CD14-positive monocyte (primary cell): ENCODE results near the gene IMPG2. TPM values are rescaled to one million over a fixed set of nuclear protein-coding genes. Genes with fewer than 3 reads are reported as not detected.
A peak's percentile ranks its signal among the peaks of the same experiment; 100 is the strongest.

Experiments used
- DNase-seq, 3 donors: peaks; one replicate each; pipeline ENCODE4 v3.0.0-alpha.2; 2011 to 2022
- H2AFZ ChIP-seq: 2 replicates; pipeline ENCODE4 v1.6.0; 2012; ENCODE audit warnings: mild to moderate bottlenecking, low read depth, low read length, inconsistent platforms; ENCODE audit not compliant: insufficient read depth, poor library complexity, severe bottlenecking
- H3K27ac ChIP-seq, 2 donors: 1 replicate in 1 of 2; 2 replicates in 1 of 2; pipeline ENCODE4 v1.5.1; 2012 to 2013; ENCODE audit warnings: low read length in 2 of 2, control low read depth in 1 of 2, inconsistent platforms in 1 of 2, low read depth in 1 of 2, mild to moderate bottlenecking in 1 of 2
- H3K27me3 ChIP-seq, 2 donors: one replicate each; pipeline versions ENCODE4 v1.6.0 to v1.6.1; 2011 to 2013; ENCODE audit warnings: low read length in 2 of 2; ENCODE audit not compliant: control insufficient read depth in 2 of 2, insufficient read depth in 2 of 2
- H3K36me3 ChIP-seq, 2 donors: replicated peaks in 1 of 2; 1 replicate in 1 of 2; 2 replicates in 1 of 2; pipeline versions ENCODE4 v1.5.1 to v1.6.1; 2012 to 2013; ENCODE audit warnings: low read length in 2 of 2, control low read depth in 1 of 2, inconsistent platforms in 1 of 2, mild to moderate bottlenecking in 1 of 2; ENCODE audit not compliant: insufficient read depth in 2 of 2, control insufficient read depth in 1 of 2
- H3K4me1 ChIP-seq, 2 donors: 1 replicate in 1 of 2; 2 replicates in 1 of 2; pipeline versions ENCODE4 v1.5.1 to v1.6.1; 2012 to 2013; ENCODE audit warnings: low read length in 2 of 2, control low read depth in 1 of 2, inconsistent platforms in 1 of 2, mild to moderate bottlenecking in 1 of 2, moderate library complexity in 1 of 2; ENCODE audit not compliant: insufficient read depth in 2 of 2, control insufficient read depth in 1 of 2
- H3K4me2 ChIP-seq: replicated peaks from 2 replicates; pipeline ENCODE3; 2012; ENCODE audit warnings: low read length, moderate library complexity, mild to moderate bottlenecking; ENCODE audit not compliant: poor library complexity, severe bottlenecking; ENCODE audit errors: extremely low read depth
- H3K4me3 ChIP-seq, 3 experiments: fragments of 200-600 bp in 1 of 3; sonication (generic) in 1 of 3; replicated peaks in 1 of 3; 1 replicate in 2 of 3; 2 replicates in 1 of 3; pipeline ENCODE4 v1.5.1; 2011 to 2013; ENCODE audit warnings: low read length in 3 of 3, mild to moderate bottlenecking in 3 of 3, control low read depth in 2 of 3, low read depth in 2 of 3, inconsistent platforms in 1 of 3, moderate library complexity in 1 of 3
- H3K79me2 ChIP-seq: 2 replicates; pipeline ENCODE4 v1.6.0; 2012; ENCODE audit warnings: mild to moderate bottlenecking, control low read depth, inconsistent platforms, low read length, moderate library complexity; ENCODE audit not compliant: insufficient read depth
- H3K9ac ChIP-seq: 2 replicates; pipeline ENCODE4 v1.6.0; 2017; ENCODE audit warnings: low read length, mild to moderate bottlenecking; ENCODE audit not compliant: insufficient read depth, poor library complexity, severe bottlenecking
- H3K9me3 ChIP-seq, 2 donors: replicated peaks in 1 of 2; 1 replicate in 1 of 2; 2 replicates in 1 of 2; pipeline versions ENCODE4 v1.5.1 to v1.6.1; 2012 to 2013; ENCODE audit warnings: low read length in 2 of 2, control low read depth in 1 of 2; ENCODE audit not compliant: control insufficient read depth in 1 of 2, insufficient read depth in 1 of 2
- H4K20me1 ChIP-seq: 2 replicates; pipeline ENCODE4 v1.6.0; 2012; ENCODE audit warnings: mild to moderate bottlenecking, low read length, control low read depth, moderate library complexity; ENCODE audit not compliant: insufficient read depth
- H3K27ac Mint-ChIP-seq, 7 donors: one replicate each; pipeline ENCODE4 v1.8.0; 2020; ENCODE audit warnings: mild to moderate bottlenecking in 7 of 7, mixed read lengths in 7 of 7, moderate library complexity in 6 of 7, inconsistent platforms in 2 of 7
- H3K27me3 Mint-ChIP-seq, 3 donors: one replicate each; pipeline ENCODE4 v1.8.0; 2021 to 2022; ENCODE audit warnings: low read depth in 3 of 3, mild to moderate bottlenecking in 3 of 3, mixed read lengths in 3 of 3, moderate library complexity in 3 of 3, inconsistent platforms in 1 of 3
- H3K36me3 Mint-ChIP-seq, 2 donors: one replicate each; pipeline ENCODE4 v1.8.0; 2020; ENCODE audit warnings: mixed read lengths in 2 of 2, inconsistent platforms in 1 of 2, mild to moderate bottlenecking in 1 of 2
- H3K4me1 Mint-ChIP-seq: one replicate; pipeline ENCODE4 v1.8.0; 2020; ENCODE audit warnings: mild to moderate bottlenecking, mixed read lengths
- H3K4me3 Mint-ChIP-seq, 2 donors: one replicate each; pipeline ENCODE4 v1.8.0; 2020; ENCODE audit warnings: mild to moderate bottlenecking in 2 of 2, mixed read lengths in 2 of 2, moderate library complexity in 1 of 2
- H3K9me3 Mint-ChIP-seq, 7 donors: one replicate each; pipeline ENCODE4 v1.8.0; 2020 to 2022; ENCODE audit warnings: mixed read lengths in 7 of 7, mild to moderate bottlenecking in 6 of 7, moderate library complexity in 6 of 7, inconsistent platforms in 2 of 7
- WGBS: methylation state at CpG from one replicate; pipeline ENCODE4 v1.1.5; 2013; ENCODE audit warnings: missing lambda C conversion rate; ENCODE audit not compliant: insufficient coverage; 5-methylcytosine and 5-hydroxymethylcytosine counted together
- intact Hi-C, 2 donors: fragments of 100-400 bp; cut with micrococcal nuclease; formaldehyde crosslinking; loops; one replicate each; pipeline versions ENCODE4 v1.15.0 to v1.15.1; 2023
- polyA plus RNA-seq, 3 donors: library from polyadenylated mRNA; depleted of rRNA in 1 of 3; unstranded in 2 of 3; stranded (reverse) in 1 of 3; fragments of 300-500 nt in 2 of 3; fragments of >200 nt in 1 of 3; fragmentation: Illumina TruSeq in 2 of 3; gene quantifications; 1 replicate in 2 of 3; 2 replicates in 1 of 3; pipeline ENCODE4 v1.2.3, GENCODE V29; 2012 to 2021
- TF ChIP-seq, protein P1 (sequence below): fragments of 200-600 bp; IDR thresholded peaks from one replicate; pipeline ENCODE4 v1.8.0; 2022; ENCODE audit warnings: antibody characterized with exemption, mild to moderate bottlenecking

IMPG2 gene
- polyA plus RNA-seq, 3 donors: 0.04 to 0.15 TPM; not detected in 1

DNA sequence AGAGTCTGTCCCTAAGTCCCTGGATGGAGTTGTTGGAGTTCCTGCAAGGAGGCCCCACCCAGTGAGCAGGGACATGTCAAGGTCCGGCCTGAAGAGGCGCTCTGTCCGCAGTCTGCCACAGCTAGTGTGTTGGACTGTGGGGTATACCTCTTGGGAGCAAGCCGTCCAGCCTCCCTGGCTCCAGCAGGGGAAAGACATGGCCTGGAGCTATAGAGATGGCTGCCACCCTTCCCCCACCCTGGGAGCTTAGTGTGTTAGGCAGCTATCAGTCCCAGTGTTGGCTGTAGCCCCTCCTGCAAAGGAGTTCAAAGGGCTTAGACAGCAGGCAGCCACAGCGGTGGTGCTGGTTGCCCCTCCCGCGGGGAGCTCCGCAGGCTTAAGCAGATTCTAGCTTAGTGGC lies 20.3 kb downstream of the IMPG2 start:
- Mint-ChIP-seq H3K27me3 (no peaks in the 10 kb centered on the region), H3K36me3 (no peaks in the 10 kb centered on the region), H3K4me1 (no peaks in the 10 kb centered on the region), H3K9me3 (peaks cover 15 to 36% (median 32%) of the 10 kb centered on the region in 7 donors), H3K27ac (no peak overlapping the region), H3K4me3 (no peak overlapping the region)
- intact Hi-C loops: no loop called here
- peak in 1 of 3 donors; percentile 2 for DNase-seq
- Histone ChIP-seq H4K20me1 (no peaks in the 10 kb centered on the region), H3K9me3 (peaks cover 10 to 14% of the 10 kb centered on the region in 2 donors), H3K36me3 (no peaks in the 10 kb centered on the region), H2AFZ (no peak overlapping the region), H3K4me2 (no peak overlapping the region), H3K4me3 (no peak overlapping the region), H3K27me3 (no peaks in the 10 kb centered on the region), H3K4me1 (no peaks in the 10 kb centered on the region), H3K27ac (no peak overlapping the region), H3K79me2 (no peaks in the 10 kb centered on the region), H3K9ac (no peak overlapping the region)
- TF ChIP-seq, protein P1, sequence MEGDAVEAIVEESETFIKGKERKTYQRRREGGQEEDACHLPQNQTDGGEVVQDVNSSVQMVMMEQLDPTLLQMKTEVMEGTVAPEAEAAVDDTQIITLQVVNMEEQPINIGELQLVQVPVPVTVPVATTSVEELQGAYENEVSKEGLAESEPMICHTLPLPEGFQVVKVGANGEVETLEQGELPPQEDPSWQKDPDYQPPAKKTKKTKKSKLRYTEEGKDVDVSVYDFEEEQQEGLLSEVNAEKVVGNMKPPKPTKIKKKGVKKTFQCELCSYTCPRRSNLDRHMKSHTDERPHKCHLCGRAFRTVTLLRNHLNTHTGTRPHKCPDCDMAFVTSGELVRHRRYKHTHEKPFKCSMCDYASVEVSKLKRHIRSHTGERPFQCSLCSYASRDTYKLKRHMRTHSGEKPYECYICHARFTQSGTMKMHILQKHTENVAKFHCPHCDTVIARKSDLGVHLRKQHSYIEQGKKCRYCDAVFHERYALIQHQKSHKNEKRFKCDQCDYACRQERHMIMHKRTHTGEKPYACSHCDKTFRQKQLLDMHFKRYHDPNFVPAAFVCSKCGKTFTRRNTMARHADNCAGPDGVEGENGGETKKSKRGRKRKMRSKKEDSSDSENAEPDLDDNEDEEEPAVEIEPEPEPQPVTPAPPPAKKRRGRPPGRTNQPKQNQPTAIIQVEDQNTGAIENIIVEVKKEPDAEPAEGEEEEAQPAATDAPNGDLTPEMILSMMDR: no peak
- 95% methylated on average over 4 of the region's 8 CpGs for WGBS

DNA sequence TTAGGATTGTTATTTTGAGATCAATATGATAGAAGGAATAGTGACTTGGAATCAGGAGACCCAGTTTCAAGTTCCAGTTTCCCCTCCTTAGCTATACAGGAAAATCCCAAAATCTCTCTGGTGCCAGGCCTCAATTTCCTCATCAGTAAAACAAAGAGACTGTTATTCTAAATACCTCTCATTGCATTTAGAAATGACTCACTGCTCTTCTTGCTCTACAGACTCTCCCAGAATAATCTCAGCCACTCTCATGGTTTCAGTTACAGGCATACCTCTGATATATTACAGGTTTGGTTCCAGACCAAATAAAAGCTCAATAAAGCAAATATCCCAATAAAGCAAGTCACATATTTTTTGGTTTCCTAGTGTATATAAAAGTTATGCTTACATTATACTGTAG lies 28.3 kb downstream of the IMPG2 start:
- Histone ChIP-seq H3K27ac (no peak overlapping the region), H4K20me1 (no peaks in the 10 kb centered on the region), H3K9me3 (peaks cover 0 to 2% of the 10 kb centered on the region in 2 donors), H3K9ac (no peak overlapping the region), H3K4me1 (no peaks in the 10 kb centered on the region), H3K36me3 (no peaks in the 10 kb centered on the region), H3K4me3 (no peak overlapping the region), H3K27me3 (no peaks in the 10 kb centered on the region), H2AFZ (no peak overlapping the region), H3K4me2 (no peak overlapping the region), H3K79me2 (no peaks in the 10 kb centered on the region)
- Mint-ChIP-seq H3K27me3 (no peaks in the 10 kb centered on the region), H3K36me3 (no peaks in the 10 kb centered on the region), H3K4me3 (no peak overlapping the region), H3K27ac (no peak overlapping the region), H3K4me1 (no peaks in the 10 kb centered on the region), H3K9me3 (peaks cover 5 to 20% (median 9%) of the 10 kb centered on the region in 7 donors)
- intact Hi-C loops: no loop called here
- no peak for DNase-seq
- TF ChIP-seq, protein P1: no peak
